GM19238 (cell line): ENCODE data around the gene HPS1.
"Not testable (repeated sequence)": the region's sequence is repeated elsewhere in the genome, so short reads cannot be mapped to it uniquely, and the experiment has no call there.

Experiments used
- DNase-seq: peaks from one replicate; pipeline ENCODE4 v3.0.0; 2011; ENCODE audit warnings: low spot score; ENCODE audit not compliant: insufficient read length

HPS1 gene

DNA sequence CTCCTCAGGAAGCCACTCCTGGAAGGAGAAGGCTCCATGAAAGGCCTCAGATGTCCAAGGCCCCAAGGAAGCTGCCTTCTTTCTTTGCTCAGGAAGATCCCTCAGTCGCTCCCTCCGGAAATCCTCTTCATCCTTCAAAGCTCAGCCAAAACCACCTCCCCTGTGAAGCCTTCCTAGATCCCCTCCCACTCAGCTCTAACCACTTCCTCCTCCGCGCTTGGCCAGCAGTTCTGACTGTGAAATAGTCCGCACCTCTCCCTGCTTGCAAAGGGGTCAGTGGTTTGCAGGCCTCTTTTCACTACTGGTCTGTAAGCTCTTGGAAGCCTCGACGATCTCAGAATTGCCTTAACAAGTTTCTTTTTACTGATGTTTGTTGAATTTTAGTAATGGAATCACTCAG lies 55.7 kb downstream of the HPS1 start:
- no peak for DNase-seq

DNA sequence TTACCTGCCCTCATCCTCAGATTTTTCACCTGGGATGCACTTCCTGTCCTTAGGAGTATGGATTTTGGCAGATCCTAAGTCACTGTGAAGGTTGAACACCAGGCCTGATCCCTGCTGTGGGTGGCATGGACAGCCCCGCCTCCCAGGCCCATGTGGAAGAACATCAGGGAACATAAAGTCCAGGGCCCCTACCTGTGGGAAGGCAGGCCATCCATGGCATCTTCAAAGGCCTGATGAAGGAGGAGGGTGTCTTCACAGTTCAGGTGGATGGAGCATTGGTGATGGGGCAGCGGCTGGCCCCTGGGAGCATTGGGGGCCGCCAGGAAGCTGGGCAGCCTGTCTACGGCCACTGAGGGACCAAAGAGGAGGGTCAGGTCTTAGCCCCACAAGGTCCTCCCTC lies 56.3 kb downstream of the HPS1 start:
- no peak for DNase-seq

DNA sequence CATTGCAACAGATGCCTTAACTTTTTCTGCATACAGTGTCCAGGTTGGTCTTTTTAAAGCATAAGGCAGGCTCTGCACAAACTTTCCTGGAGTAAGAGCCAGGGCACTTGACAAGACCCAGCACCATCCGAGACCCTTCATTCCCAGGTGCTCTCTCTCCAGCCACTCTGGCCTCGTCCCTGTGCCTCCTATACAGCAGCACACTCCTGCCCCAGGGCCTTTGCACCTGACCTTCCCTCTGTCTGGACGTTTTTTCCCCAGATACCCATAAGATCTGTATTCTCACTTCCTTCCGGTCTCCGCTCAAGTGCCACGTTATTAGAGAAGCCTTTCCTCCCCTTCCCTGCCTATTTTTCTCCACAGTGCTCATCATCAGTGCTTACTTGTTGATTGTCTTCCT lies 57.3 kb downstream of the HPS1 start:
- no peak for DNase-seq

DNA sequence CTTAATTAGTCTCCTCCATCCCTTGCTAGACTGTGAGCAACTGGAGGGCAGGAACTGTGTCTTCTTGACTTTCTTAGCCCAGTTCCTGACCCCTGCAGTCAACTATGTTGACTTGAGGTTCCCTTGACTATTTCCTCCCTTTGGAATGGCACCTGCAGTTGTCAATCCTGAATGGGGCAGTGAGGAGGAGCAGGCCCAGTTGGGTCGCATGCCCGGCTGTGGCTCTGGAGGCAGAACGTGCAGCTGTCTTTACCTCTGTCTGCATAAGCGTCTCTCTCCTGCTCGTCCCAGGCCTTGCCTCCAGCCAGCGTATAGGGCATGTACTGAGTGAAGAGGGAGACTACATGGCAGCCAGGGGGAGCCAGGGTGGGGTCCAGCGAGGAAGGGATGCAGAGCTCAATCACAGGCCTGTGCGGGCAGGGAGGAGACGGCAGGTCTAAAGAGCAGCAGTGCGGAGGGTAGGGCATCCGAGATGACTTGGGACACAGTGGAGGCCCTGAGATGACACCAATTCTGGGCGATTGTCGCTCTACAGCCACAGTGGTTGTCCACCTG lies 58.6 kb downstream of the HPS1 start:
- DNase-seq, result no peak

DNA sequence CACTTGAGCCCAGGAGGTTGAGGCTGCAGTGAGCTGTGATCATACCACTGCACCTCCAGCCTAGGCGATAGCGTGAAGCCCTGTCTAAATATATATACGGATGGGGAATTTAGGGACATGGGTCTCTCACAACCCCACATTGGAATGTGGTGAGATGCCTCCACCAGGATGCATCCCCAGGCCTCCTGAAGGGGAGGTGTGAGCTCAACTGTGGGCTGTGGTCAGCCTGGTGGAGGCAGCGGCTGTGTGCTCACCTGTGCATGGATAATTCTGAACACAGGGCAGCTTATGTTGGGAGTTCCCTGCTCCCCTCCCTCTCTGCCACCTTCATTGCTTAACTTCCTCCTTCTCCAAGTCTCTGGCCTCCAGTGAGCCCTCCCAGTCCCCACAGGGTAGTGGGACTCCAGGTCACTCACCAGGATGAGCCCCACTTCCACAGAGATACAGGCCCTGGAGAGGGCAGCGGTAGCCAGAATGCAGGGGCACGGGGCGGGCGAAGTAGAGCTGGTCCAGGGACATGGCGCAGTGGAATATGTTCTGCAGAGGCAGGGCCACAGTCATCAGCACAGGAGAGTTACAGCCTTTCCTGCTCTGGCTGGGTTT lies 62.1 kb downstream of the HPS1 start:
- DNase-seq, result no peak

DNA sequence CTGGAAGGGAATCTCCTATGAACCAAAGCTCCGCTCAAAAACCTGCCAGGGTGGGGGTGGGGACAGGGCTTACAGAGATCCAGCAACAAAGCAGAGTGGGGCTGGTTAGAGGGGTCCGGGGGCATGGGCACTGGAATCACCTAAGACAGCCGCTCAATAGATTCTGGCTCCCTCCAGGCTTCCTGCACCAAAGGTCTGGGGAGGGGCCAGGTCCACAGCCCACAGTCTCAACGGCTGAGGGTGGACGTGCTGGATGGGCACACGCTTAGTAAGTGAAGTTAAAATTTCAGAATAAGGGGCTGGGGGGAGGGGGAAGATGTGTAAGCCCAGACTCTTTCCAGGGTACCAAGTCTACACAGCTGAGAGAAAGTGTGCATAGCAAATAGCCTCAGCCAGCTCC lies 62.9 kb downstream of the HPS1 start:
- no peak for DNase-seq

DNA sequence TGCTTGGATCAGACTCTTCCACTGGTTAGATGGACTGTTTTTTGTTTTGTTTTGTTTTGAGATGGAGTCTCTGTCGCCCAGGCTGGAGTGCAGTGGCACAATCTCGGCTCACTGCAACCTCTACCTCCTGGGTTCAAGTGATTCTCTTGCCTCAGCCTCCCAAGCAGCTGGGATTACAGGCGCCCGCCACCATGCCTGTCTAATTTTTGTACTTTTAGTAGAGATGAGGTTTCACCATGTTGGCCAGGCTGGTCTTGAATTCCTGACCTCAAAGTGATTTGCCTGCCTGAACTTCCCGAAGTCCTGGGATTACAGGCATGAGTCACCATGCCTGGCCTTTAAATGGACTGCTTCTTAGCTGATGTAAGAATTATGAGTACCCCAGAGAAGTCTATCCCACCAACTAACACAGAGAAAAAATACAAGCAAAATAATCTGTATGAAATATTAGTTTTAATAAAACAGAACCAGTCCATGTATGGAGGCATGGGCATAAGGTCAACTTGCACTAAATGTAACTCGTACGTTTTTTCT lies 63.5 kb downstream of the HPS1 start:
- DNase-seq, result not testable (repeated sequence)

DNA sequence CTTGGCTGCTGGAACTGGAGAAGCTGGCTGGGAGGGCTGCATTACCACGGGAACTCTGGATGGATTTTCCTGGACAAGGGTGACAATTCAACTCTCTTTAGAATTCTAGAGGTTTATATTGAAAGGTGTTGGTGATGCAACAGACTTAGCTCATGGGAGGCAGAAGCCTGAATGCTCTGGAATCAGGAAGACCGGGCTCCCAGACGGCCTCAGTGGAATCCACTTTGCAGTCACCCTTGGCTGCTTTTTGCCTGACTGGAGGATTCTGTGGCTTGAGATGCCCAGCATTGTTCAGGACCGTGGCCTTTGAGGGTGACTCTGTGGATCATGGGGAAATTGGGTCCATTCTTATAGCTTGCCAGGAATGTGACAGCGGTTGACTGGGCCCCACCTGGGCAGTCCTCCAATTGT lies 64.0 kb downstream of the HPS1 start:
- no peak for DNase-seq

DNA sequence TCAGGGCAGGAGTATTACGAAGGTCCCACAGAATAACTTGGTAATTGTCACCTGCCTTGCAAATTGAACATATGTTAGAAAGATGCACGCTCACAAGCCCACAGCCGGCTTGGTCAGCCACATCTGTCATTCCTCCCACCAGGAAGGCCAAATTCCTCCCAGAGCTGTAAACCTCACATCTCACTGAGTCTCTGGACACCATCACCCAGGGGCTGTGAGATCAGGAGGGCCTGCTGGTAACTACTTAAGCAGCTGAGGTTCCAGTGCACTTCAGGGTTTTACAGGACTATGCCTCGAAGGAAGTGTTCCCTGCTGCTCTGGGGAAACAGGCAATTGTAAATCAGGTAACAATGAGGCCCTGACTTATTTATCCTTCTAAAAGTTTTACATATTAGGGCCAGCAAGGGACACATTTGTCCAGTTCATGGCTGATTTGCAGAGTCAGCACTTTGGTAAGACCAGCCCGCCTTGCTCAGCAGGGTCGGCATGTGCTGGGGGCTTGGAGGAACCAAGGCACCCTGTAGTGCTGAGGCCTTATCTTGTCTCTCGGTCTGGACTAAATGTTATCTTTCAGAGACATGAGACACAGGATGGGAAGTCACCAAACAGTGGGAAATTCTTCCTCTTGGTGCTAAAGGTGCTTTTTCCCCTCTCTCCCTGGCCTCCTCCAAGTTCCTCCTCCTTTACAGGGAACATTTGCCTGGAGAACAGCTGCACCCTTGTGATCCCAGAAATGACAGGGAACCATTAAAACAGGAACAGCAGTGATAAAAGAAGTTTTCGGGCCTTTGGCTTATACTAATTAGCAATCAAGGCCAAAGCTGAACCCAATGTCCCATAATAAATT lies 66.0 kb downstream of the HPS1 start:
- no peak for DNase-seq

DNA sequence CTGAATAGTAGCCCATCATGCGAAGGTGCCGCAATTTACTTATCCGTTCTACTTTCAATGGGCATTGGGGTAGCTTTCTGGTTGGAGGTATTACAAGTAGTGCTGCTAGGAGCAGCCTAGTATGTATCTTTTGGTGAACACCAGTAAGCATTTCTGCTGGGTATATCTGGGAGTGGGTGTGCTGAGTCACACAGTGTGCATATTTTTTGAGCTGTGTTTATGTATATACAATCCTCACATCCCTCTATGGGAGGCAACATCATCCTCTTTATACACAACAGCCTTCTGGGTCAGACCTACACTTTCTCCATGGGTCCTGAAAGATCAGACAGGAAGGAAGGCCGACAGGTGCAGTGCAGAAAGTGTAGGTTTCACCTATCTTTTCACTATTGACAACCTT lies 68.0 kb downstream of the HPS1 start:
- DNase-seq, result no peak

DNA sequence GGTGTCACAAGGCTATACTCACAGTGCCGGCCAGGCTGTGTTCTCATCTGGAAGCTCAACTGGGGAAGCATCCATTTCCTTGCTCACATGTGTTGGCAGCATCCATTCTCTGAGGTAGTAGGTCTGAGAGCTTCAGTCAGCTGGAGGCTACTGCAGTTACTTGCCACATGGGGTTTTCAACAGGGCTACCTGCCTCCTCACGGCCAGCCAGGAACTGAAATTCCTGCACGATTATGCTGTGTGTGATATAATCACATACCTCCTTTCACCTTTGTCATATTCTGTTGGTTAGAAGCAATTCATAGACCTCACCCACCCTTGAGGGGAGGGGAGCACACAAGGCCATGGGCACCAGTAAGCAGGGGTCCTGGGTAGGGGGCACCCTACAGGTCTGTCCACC lies 69.2 kb downstream of the HPS1 start:
- no peak for DNase-seq

DNA sequence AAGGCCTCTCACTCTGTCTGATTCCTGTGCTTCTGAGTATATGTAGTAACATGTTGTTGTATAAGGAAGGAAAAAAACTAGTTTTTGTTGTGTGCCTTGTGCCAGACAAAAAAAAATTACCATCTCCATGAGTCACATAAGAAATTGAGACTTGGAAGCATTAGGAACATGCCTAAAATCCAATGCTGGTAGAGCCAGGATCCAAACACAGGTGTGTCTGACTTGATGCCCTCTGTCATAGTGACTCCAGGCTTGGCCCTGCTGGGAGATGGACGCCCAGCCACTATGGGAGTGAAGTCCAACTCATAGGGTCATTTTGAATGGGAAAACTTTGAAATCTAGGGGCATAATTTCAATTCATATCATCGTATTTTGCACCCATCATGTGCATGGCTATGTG lies 69.7 kb downstream of the HPS1 start:
- no peak for DNase-seq

DNA sequence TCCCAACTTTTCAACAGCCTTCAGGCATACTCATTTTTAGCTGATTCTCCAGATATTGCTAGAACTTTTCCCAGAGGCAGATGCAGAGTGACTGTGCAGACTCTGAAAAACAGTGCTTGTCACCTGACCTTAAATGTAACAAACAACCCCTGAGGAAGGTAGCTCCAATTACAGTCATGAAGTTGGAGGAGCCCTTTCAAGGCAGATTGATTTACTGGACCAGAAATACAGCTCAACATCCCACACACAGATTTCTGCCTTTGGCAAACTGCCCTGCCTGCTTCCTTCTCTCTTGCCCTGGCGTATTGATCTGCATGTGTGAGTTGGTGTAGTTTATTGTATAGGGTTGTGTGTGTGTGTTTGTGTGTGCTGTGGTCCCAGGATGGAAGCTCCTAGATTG lies 70.2 kb downstream of the HPS1 start:
- DNase-seq, result no peak

DNA sequence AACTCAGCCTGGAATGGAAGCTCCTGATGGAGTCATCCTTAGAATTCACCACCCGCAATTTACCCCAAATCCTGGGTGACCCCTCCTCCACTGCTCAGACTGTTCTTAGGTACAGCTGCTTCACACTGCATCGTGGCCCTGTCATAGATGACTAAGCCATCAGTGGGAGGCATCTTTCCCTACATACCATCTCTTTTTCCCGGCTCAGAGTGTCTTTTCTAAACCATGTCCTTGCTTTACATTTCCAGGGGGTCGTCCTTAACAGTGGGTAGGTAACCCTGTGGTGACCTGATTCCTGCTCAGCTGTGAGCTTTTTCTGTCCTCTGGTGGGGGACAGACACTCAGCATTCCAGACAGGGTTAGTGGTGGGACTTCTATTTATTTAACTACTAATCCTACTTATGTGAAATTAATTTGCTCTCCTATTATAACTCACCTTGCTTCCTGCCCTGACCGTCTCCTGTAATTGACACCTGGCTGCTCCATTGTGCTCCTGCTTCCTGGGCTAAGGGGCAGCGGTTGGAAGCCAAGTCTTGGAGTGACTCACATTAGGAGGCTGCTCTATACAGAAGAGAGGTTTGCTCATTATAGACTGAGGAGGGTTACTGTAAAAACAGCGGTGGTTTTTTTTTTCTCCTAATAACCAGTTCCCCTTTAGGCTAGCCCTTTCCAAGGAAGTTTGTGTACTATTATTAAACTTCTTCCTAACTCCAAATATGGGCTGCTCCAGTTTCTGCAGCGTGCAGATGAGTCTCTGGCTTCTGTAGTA lies 72.3 kb downstream of the HPS1 start:
- no peak for DNase-seq

DNA sequence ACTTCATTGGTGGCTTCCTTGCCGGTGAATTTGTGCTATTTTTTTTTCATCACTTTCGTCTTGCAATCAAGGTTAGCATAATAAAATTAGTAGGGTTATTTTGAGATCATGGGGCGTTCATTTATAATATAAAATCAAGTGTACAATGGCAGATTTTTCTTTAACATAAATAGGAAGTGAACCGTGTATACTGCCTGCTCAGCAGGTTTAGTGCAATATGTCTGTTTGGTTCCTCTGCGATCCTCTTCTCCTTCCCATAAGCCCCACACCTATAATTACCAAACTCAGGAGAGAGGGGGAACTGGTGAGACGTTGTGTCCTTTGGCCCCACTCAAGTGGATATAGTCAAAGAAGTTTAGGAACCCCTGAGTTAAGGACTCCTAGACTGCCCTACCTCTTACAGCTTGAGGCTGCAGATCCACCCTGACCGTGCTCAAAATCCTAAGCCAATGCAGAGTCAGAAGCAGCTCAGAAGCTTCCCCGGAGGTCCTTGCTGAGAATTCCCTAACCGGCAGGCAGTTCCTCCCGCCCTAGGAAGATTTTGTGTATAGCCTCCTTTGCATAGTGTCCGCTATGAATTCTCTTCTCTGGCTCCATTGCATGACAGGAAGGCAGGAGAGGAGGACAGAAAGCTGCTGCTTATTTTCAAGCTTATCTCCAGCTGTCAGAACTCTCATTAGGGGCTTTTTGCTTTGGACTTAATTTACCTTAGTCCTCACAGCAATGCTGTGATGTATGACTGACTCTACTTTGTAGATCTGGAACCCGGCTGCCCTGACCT lies 73.3 kb downstream of the HPS1 start:
- no peak for DNase-seq

DNA sequence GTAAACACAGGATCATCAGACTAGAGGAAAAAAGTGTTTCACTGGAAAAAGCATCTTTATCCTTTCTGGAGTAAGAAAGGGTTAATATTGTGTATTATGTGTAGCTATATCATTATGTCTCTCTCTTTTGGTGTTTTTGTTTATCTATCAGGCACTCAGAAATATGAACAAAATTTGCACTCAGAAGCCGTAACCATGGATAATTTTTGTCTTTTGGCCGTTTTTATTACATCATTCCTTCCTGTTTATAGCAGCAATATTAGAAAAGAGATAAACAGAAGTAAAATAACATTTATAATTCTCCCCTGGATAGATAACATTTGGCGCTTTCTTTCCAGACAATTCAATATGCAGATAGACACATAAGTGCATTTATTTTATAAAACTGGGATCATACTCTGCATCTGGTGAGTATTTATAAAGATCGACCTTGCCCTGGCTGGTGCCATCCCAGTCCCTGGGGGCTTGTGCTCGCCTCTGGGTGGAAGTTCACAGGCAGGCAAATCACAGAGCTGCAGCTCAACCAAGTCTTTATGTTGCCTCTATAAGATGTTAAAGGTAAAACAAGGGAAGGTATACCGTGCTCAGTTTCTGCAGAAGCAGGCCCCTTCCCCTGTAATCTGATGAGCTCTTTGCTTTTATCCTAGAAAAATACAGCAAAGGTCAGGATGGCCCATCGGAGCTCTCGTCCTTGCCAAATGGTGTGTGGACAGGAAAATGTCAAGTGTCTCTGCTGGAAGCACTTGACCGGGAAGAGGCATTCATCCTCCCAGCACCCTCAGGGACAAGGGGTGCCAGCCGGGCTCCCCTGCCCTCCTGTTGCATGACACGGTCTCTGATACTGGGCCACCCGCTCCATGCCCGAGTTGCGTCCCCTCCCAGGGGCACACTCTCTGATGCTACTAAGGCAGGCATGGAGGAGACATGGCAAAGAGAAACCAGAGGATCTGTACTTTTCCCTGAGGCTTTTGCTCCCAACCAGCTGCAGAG lies 75.6 kb downstream of the HPS1 start:
- DNase-seq, result no peak

DNA sequence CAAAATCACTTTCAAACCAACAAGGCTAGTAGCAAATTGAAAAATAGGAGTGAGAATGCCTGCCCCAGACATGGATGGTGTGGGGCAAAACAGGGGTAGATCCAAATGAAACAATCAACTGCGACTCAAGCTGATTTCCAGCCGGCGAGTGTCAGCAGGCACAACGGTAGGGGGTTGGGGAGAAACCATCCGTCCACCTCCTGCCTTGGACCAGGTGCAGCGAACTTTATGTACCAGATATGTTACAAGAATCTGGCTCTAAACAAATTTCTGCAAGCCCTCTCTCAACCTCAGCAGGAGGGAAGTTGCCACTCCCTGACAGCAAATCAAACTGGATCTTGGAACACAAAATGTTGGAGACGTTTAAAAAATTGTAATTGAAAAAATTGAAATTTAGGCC lies 76.9 kb downstream of the HPS1 start:
- DNase-seq, result no peak

DNA sequence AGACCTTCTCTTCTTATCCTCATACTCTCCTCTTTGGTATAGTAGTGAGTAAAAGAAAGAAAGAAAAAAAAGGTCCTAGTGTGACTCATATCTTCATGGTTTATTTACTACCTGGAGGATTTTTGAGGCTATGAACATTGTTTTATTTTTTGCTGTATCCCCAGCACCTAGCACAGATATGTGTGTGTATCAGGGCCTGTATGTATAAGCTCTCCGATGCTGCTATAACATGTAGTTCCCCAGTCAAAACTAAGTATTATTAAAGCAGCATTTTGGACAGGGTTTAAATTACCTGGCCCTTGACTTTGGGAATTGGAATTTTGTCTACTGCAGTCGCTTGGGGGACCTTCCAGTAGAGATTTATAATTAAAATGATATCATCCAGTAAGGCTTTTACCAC lies 78.1 kb downstream of the HPS1 start:
- no peak for DNase-seq

DNA sequence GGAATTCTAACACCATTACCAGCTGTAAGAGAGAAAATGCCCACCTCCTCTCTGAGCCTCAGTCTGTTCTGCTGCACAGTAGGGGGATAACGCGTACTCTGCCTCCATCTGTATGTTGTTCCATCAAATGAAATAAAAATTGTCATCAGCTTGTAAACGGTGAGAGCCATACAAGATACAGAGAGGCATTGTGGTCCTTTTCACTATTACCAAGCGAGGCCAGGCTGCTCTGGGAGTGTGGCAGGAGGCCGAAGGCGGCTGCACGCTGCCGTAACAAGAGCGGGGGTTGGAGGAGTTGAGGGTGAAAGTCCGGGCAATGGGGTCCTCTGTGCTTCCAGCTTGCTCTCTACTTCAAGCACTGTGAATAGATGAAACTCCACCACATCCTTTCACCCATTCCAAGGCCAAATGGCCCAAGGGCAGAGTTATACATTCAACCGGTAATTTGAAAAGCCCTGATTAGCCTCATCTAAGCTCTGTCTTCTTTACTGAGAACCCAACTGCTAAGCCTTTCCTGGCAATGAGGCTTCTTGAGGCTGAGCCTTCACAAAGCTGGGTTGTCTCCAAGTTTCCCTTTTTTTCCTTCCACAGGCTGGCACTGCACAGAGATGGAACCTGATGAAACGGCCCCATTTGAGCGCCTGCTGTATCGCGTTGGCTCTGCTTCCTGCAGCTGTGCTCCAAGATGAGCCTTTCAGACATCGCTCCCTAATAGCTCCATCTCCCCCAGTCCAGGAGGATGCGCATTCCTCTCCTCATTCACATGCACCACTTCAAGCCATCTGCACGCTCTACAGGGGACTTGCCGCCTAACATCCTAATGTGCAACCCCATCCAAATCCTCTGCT lies 78.9 kb downstream of the HPS1 start:
- no peak for DNase-seq
